Activated T-cell treated with anti-CD3 and anti-CD28 coated beads for 48 hours (primary cell): ENCODE results near the gene NPHP4.

Experiments
- DNase-seq: peaks from one replicate; pipeline ENCODE4 v3.0.0-alpha.2; 2020; ENCODE audit warnings: low read depth

Gene NPHP4

DNA sequence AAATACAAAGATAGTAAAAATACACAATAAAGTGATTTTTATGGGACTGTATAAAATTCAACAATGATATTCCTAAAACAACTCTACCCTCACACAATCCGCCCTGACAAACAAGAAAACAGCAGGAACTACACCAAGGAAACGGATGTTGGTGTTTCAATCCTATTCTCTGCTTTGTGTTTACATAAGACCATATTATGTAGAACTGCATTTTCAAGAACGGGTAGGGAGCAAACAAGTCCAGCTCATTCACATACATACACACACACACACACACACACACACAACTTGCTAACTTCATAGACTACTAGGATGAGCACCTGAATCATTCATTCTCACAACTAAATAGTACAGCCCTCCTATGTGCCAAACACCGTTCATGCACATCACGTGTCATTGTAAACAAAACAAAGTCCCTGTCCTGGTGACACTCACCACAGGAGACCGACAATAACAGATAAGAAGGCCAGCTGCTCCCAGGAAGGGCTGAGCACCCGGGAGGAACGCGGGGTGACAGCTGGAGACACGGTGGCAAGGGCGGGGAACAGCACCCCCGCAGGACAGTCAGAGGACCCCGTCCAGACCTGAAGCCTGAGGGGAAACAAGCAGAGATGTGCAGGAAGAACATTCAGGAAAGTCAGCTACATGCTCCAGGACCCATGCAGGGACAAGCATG lies 43.0 kb downstream of the NPHP4 start:
- no peak for DNase-seq

DNA sequence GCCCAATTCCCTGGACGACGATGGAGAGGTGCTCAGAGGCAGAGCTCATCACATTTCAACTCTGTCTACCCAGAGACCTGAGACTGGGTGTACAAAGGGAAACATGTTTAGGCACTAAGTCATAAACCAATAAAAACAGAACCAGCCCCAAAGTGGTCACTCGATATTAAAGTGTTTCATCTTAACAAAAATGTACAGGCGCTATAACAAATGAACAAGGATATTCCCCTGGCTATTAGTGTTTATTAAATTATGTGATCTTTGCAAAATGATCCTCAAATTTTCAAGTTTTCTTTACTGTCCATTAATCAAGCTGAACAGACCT lies 43.6 kb downstream of the NPHP4 start:
- no peak for DNase-seq

DNA sequence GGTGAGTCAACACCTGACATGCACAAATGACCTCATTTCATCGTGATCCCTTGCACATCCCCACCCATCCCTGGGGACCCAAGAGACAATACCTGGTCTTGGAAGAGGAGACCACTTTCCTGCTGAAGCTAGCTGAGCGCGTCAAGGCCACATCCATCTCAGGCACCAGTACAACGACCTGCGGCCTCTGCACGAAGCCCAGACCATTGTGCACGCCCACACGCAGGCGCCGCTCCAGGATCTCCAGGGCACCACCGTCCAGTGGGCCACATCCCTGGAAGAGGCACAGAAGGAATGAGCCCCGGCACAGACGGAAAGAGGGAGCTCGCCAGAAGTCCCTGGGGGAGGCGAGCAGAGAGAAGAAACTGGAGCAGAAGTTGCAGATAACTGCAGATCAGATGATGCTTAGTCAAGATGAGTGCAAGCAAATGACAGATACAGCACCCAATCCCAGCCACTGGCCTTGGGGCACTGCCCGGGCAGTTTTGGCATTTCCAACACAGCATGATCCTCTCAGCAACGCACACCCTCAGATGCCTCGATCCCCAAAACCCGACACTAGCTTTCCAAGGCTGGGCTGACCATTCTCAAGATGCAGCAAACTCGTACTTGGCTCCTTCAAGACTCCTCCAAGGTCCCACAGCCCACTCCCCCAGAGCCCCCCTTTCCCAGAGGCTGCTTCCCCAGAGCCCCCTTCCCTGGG lies 44.1 kb downstream of the NPHP4 start:
- no peak for DNase-seq

DNA sequence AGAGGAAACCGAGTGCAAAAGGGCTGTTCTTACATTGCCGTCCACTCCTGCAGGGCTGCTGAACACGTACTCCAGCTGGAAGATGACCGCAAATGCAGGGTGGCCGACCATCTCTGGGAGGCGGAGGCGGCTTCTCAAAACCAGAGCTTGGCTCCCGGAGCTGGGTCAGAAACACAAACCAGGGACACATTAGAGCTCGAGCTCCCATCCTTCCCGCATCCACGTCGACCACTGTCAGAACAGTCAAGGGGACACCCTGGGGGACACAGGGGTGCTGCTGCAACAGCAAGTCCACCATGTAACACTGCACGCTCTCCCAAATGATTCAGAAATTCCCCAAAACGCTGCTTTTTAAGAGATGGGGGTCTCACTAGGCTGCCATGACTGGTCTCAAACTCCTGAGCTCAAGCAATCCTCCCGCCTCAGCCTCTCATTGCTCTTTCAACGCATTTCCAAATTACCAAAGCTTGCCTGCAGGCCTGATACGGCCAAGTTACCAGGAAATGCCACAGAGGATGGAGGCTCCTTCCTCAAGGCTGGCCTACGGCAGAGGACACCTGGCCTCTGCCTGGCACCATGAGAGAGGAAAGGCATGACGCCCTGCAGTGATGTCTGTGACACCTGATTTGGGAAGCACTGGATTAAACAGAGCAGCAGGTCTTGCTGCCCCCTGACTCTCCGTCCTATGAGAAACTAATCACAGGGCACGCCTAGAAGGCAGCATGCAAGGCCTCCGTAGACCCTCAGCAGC lies 45.0 kb downstream of the NPHP4 start:
- DNase-seq = no peak

DNA sequence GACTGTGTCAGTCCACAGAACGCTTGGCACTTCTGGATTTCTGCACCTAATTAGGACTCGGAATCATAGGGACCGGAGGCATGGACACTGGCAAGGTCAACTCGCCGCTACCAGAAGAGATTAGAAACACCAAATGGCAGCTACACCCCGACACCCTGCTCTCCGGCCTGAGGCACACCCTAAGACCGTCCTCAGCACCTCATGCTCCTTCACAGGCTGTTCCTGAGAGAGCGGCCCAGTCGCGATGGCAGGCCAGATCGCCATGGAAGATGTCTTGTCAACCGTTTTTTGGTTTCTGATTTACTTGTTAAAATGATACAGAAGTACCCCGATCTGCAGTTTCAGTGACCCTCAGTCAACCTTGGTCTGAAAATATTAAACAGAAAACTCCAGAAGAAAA lies 46.8 kb downstream of the NPHP4 start:
- no peak for DNase-seq

DNA sequence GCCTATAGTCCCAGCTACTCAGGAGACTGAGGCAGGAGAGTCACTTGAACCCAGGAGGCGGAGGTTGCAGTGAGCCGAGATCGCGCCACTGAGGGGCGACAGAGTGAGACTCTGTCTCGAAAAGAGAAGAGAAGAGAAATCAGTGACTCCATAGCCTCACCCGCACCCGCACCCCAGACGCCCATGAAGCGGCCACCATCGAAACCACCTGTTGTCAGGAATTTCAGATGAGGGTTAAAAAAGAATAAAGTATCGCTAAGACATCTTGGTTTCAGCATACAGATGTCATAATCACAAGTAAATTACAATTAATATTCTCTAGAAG lies 47.4 kb downstream of the NPHP4 start:
- no peak for DNase-seq

DNA sequence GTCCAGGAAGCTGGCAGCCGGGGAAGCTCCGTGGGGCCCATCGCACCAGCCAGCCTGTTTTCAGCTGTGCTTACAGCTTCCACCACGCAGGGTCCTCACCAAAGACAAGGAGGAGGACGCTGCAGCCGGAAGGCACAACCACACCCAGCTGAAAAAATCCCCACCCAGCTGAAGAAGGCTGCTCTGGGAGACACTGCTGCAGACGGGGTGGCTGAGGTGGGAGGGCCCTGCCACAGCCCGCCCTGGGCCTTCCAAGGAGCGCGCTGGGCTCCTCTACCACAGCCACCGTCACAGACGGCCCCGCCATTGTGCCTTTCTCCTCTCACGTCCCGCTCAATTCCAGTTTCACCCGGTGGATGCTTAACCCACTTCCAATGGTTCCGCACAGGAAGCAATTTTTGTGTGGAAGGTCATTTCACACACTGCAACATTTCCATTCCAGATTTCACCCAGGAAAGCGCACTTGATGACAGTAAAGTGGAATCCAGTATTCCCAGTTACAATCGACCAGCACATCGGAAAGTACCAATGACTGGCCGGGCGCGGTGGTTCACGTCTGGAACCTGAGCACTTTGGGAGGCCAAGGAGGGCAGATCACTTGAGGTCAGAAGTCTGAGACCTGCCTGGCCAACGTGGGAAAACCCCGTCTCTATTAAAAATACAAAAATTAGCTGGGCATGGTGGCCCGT lies 47.9 kb downstream of the NPHP4 start:
- no peak for DNase-seq

DNA sequence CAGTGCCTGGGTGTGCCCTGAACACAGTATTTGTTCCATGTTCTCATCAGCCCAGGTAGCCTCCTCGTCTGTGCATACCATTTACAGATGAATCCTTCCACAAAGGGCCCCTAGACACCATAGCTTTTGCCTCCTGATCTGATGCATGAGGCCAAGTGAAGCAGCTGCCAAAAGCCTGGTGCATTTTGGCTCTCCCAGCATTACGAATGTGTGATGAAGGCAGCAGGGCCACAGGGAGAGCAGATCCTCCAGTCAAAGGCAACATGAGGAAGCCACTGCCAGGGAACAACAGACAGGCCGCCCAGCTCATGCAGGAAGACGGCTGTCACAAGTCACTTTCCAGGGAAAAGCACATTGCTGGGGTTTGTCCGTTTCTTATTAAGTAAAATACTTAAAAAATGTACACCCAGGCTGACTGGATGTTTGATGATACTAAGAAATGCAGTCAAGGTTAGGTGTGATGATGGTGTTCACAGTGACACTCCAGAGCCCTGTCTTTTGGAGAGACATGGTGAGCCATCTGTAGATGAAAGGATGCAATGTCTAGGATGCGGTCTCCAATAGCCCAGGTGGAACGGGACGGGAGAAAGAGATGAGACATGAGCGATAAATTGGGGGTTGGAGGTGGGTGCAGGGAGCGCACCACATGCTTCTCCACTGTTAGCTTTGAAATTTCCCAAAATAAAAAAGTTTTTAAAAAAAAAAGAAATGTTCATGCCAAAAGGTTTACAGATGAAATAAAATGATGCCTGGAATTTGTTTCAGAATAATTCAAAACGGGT lies 48.7 kb downstream of the NPHP4 start:
- no peak for DNase-seq

DNA sequence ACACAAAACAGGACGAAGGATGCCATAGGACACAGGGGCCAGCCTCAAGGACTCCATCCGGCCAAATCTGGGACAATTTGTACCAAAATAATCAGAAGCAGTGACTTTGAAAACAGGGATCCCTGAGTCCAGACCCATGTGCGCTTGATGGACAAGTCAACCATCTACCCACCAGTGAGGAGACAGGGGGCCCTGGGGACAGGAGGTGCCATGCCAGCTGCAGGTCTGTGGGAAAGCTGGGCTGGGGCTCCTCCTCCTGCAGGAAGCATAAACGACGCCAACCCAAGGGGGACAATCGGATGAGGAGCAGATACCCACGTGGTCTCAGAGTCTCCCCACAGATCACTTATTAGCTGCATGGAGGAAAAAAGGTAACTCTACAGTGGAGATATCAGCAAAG lies 50.6 kb downstream of the NPHP4 start:
- DNase-seq = no peak

DNA sequence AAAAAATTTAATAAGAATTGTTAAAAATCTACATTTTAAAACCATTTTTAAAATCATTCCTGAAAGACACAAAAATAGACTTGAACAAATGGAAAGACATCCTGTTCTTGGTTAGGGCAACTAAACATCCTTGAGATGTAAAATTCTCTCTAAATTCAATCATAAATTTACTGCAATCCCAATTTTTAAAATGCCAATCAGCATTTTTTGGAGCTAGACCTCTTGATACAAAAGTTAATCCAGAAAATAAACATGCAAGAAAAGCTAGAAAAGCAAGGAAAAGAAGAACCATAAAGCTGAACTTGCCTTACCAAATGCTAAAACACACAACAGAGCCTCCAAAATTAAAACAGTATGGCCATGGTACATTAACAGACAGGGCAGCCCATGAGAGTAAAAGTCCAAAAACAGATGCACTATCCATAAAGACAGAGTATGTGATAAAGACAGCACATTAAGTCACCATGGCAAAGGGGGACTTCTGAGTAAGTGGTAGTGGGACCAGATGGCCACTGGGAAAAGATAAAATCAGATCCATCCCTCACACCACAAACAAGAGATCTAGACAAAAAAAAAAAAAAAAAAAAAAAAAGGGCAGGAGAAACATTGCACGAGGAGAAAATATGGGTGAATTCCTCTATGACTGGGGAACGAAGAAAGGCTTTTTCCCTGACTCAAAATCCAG lies 51.4 kb downstream of the NPHP4 start:
- no peak for DNase-seq

DNA sequence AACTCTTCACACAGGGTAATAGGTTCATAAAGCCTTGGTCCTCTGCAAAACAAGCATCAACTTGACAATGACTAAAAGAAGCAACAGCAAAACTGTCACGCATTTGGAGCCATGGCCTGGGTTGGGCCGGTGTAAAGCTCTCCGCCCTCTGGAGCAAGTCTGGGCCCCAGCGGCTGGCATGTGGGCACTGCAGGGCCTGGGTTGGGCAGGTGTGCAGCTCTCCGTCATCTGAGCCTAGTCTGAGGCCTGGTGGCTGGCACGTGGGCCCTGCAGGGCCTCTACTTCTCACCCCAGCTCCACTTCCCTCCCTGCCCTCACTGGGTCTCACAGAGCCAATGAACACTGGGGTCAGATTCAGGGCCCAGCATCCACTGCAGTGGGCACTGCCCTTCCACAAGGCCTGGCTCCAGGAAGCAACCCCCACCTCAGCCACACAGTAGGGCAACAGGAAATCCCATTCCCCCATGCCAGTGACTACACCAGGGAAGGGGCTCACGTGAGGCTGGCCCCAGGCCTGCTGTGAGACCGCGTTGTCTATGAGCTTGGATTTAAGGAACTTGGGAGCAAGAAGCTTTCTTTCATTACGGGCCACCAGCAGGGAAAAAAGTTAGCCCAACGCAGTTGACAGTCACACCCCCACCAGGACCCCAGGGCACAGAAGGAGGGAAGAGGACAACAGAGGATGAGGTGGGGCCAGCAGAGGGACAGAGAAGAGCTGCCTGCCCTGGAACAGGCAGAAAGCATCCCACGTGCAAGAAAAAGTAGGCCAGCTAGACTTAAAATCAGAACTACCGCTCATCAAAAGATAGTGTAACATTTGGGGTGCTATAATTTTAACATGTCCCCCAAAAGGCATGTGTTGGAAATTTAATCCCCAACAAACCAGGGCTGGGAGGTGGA lies 52.7 kb downstream of the NPHP4 start:
- no peak for DNase-seq

DNA sequence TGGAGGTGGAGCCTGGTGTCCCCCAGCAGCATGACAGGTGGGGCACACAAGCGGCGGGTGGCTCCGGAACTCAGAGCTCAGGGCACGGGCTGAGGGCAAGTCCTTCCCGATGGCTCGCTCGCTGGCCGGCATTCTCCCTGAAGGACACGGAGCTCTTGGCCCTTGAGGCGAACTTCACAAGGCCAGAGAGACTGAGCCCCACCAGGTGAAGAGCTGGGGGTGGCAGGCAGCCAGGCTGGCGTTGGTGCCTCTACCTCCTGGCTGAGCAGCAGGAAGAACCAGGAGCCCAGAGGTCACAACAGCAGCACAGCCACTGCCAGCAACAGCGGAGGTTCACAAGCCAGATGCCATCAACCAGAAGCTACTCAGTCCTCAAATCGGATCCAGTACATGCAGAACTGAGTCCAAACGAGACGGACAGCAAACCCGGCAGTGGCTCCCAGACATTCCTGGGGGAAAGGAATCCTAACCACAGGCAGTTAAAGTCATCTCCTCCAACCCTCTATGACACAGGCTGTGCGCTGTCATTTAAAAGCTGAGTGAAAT lies 54.1 kb downstream of the NPHP4 start:
- DNase-seq = no peak

DNA sequence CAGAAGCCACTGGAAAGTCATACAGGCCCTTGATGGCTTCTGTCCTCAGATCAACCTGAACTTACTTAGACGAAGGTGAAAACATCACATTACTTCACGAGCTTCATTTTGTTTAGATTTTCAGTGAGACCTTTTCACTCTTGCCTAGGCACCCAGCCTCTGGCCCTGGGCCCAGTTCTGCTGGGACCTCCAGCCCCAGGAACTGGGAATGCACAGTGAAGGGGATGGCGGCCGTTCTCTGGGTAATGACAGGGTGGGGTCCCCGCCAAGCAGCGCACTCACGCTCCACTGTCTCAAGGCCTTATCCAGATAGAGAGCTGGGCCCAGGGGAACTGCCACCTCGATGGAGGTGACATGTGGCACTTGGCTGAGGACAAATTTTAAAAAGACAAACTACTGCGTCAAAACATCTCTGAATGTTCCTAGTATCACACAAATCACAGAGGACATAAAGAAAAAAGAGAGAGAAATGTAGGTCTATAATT lies 54.8 kb downstream of the NPHP4 start:
- DNase-seq = no peak

DNA sequence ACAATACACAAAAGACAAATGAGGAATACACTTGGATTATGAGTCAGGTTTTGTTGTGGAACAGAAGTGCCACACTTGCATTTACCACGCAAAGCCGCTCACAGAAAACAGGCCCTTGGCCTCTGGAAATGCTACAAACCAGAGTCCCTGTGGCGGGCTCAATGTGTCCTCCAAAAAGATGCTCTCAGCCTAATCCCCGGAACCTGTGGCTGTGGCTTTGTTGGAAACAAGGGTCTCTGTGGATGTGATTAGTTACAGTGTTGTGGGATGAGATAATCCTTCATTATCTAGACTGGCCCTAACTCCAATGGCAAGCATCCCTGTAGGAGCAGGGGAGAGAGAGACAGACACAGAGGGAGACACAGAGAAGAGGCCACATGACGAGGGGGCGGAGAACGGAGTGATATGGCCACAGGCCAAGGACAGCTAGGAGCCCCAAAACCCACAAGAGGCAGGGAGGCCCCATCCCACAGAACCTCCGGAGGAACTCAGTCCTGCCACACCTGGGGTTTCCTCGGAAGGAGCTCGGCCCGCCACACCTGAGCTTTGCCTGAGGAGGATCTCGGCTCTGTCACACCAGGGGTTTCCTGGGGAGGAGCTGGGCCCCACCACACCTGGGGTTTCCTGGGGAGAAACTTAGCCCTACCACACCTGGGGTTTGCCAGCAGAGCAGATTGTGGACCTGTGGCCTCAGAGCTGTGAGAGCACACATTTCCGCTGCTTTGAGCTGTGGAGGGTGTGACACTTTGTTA lies 55.4 kb downstream of the NPHP4 start:
- no peak for DNase-seq

DNA sequence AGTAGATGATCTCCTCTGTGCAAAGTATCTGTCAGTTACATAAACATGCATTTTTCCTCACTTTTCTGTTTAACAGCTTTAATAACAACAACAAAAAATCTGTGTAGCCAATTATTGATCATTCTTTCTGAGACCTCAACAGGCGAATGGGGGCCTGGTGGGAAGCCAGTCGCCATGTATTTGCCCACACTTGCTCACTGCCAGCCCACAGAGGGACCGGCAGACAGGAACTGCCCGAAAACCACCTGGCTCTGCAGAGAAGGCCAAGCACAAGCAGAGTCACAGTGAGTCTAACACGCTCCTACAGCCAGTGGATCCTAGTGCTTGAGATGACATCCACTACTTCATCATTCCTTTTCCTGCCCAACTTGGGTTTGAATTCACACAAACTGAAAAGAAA lies 56.1 kb downstream of the NPHP4 start:
- no peak for DNase-seq

DNA sequence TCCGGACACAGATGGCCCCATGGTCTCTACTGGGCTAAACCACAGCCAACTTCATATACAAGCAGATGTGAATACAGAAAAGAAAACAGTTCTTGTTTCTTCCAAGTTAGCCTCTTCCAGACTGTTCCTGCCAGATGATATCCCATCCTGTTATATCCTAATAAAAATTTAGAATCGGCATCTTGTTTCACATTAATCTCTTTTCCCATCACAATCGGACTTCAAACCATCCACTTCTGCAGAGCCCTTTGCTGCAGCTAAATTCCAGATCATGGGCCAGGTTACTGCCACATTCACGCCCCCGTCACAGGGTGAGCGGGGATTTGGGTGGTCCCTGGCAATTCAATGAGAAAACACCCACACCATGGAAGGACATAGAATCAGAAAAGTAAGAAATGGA lies 57.2 kb downstream of the NPHP4 start:
- DNase-seq = no peak

DNA sequence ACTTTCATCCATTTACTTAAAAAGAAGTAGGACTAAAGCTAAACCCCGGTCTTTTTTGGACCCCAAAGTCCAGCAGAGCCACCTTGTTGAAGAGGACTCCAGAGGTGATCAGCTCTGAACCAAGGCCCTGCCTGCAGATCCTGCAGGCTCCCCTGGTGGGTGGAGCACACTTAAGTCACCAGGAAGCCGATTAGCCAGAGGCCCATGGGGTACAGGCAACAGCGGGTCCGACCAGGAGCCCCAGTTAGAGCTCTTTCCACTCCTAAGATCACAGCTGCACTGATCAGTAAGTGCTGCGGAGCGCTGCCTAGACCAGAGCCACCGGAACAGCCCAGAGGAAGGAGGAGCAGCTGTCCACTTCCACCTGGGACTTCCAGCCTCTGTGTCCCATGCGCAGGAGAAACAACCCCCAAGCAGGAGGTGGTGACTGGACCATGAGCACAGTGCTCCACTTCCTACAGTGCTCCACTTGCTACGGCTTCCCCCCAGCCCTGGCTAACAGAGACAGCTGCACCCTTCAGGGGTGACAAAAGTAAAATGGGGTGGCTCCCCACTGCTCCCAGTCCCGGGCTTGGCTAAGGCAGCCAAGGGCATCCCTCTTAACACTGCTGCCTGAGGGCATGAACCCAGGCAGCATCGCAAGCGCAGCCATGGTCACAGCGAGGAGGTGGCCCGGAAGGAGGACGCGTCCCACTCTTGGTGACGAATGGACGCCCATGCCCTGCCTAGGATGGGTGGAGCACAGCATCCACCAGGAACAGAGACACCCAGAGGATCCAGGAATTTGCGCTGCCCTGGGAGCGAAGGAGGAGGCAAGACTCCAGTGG lies 58.0 kb downstream of the NPHP4 start:
- DNase-seq = no peak

DNA sequence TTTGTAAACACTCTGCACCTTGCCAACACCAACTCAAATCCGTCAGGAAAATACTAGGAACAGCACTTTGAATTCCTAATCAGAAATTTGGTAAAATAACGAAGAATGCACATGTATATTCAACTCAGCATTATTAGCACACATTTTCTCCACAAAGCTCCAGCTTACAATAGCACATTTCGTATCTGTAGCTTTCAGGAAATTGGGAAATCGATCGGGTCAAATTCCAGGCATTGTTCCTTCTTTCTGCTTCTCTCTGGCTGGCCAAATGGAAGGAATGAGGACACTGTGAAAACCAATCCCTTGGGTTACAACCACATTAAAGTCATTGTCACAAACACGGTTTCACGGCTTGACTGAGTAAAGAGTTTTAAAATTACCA lies 58.6 kb downstream of the NPHP4 start:
- DNase-seq = no peak

DNA sequence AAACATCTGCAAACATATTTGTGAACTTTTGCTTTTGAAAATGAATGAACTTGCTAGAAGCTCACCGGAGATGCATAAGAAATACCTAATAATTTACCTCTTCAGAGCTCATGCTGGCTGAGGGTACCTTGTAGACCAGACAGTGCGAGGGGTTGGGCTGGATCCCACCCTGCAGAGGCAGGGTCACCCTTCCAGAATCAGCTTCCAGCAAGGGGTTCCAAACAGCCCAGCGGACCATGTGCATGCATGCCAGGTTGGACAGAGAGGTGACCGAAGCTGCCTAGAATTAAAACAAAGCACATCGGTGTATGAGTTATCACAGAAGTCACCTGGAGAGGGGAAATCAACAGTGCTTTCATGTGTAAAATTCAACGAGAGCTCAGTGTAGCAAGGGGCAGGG lies 59.2 kb downstream of the NPHP4 start:
- no peak for DNase-seq
